Caco-2 (cell line): Measurements from ENCODE around the gene MARVELD1. TPM values are rescaled to one million over a fixed set of nuclear protein-coding genes. Genes with fewer than 3 reads are reported as not detected.
"Not testable (repeated sequence)": the region's sequence is repeated elsewhere in the genome, so short reads cannot be mapped to it uniquely, and the experiment has no call there.

Experiments
- BruUV-seq: library from RNA; stranded (reverse); fragments of 400-500 nt; replicated peaks from 2 replicates; lab custom pipeline; 2021; lab: Mats Ljungman, UMichigan
- CTCF ChIA-PET: fragments of 300-600 bp; sonication (Branson Sonifier 250); formaldehyde crosslinking; loops from one replicate; lab custom pipeline; 2022; ENCODE audit warnings: antibody characterized with exemption; lab: Charles Lee
- POLR2A ChIA-PET: fragments of 300-600 bp; sonication (Branson Sonifier 250); formaldehyde crosslinking; loops from one replicate; lab custom pipeline; 2022; ENCODE audit warnings: antibody characterized with exemption; lab: Charles Lee
- DNase-seq, 2 experiments: peaks; one replicate each; pipeline versions ENCODE4 v3.0.0 to v3.0.0-alpha.2; 2020 to 2022
- H3K27me3 ChIP-seq: replicated peaks from 2 replicates; pipeline ENCODE4 v1.6.0; 2011; ENCODE audit warnings: low read length; ENCODE audit not compliant: control insufficient read depth, insufficient read depth
- H3K36me3 ChIP-seq: 2 replicates; pipeline ENCODE4 v1.5.1; 2011; ENCODE audit warnings: low read length; ENCODE audit not compliant: control insufficient read depth, insufficient read depth
- H3K4me1 ChIP-seq: fragments of 250-450 bp; sonication (Bioruptor Pico); 2 replicates; pipeline ENCODE4 v1.5.1; 2020; ENCODE audit warnings: mild to moderate bottlenecking
- H3K4me3 ChIP-seq: 2 replicates; pipeline ENCODE4 v1.5.1; 2011; ENCODE audit warnings: low read depth, mild to moderate bottlenecking, control low read depth, low read length
- H3K9me3 ChIP-seq: fragments of 250-450 bp; sonication (Bioruptor Pico); 2 replicates; pipeline ENCODE4 v1.5.1; 2020; ENCODE audit warnings: mild to moderate bottlenecking, moderate library complexity
- H3K27ac Mint-ChIP-seq: one replicate; pipeline ENCODE4 v1.8.0; 2022; ENCODE audit warnings: mixed read lengths; ENCODE audit not compliant: unreplicated experiment
- H3K27me3 Mint-ChIP-seq: one replicate; pipeline ENCODE4 v1.8.0; 2022; ENCODE audit warnings: mixed read lengths; ENCODE audit not compliant: insufficient read depth, unreplicated experiment
- H3K36me3 Mint-ChIP-seq: one replicate; pipeline ENCODE4 v1.8.0; 2022; ENCODE audit warnings: mild to moderate bottlenecking, mixed read lengths; ENCODE audit not compliant: insufficient read depth, unreplicated experiment
- H3K4me1 Mint-ChIP-seq: one replicate; pipeline ENCODE4 v1.8.0; 2022; ENCODE audit warnings: low read depth, mixed read lengths; ENCODE audit not compliant: unreplicated experiment
- H3K4me3 Mint-ChIP-seq: one replicate; pipeline ENCODE4 v1.8.0; 2022; ENCODE audit warnings: mild to moderate bottlenecking, moderate library complexity, mixed read lengths; ENCODE audit not compliant: unreplicated experiment
- H3K9me3 Mint-ChIP-seq: one replicate; pipeline ENCODE4 v1.8.0; 2022; ENCODE audit warnings: mixed read lengths; ENCODE audit not compliant: unreplicated experiment
- CTCF ChIP-seq, 2 experiments: fragments of 200-600 bp in 1 of 2; IDR thresholded peaks; 1 replicate in 1 of 2; 2 replicates in 1 of 2; pipeline versions ENCODE4 v1.5.1 to v1.8.0; 2011 to 2022; ENCODE audit warnings: antibody characterized with exemption in 1 of 2, control low read depth in 1 of 2, inconsistent platforms in 1 of 2, low read depth in 1 of 2, low read length in 1 of 2, mild to moderate bottlenecking in 1 of 2, moderate library complexity in 1 of 2; ENCODE audit not compliant: insufficient read depth in 1 of 2, severe bottlenecking in 1 of 2, unreplicated experiment in 1 of 2
- intact Hi-C: fragments of 100-400 bp; cut with micrococcal nuclease; formaldehyde crosslinking; loops from one replicate; pipeline ENCODE4 v1.10.0; 2022; ENCODE audit not compliant: unreplicated experiment
- total RNA-seq: library from RNA; stranded (reverse); gene quantifications from 2 replicates; pipeline ENCODE4 v1.2.3, GENCODE V29; 2022

The MARVELD1 gene
- total RNA-seq, 1 experiment from 2014 or later, result 19.6 TPM

- no peaks in the 10 kb centered on the region for H3K27me3 ChIP-seq
- peak; percentile 77 to 82 for DNase-seq
- Mint-ChIP-seq H3K27ac (peak overlapping the region; percentile 39), H3K27me3 (no peaks in the 10 kb centered on the region), H3K4me3 (peak overlapping the region; percentile 7), H3K4me1 (peaks cover 11% of the 10 kb centered on the region), H3K9me3 (no peaks in the 10 kb centered on the region), H3K36me3 (peaks cover 20% of the 10 kb centered on the region)
- peaks cover 4% of the 10 kb centered on the region; the same call in 1 of the 2 replicates for H3K36me3 ChIP-seq
- H3K9me3 ChIP-seq, result no peaks in the 10 kb centered on the region
- POLR2A ChIA-PET, result no interaction called here
- peaks cover 39% of the 10 kb centered on the region for H3K4me1 ChIP-seq
- no peak overlapping the region for H3K4me3 ChIP-seq
- no peak for TF ChIP-seq CTCF (IDR thresholded peaks at IDR 0.05; ENCODE audit: insufficient read depth in 1 of 2, low read depth in 1 of 2, low read length in 1 of 2, severe bottlenecking in 1 of 2, unreplicated experiment in 1 of 2)
- CTCF ChIA-PET, result interaction anchor here (1.2 kb wide), 2 partner anchors 27 to 32 kb away, joined by 5 read pairs; no protein-coding TSS in a partner anchor
- intact Hi-C loops, result loop anchor here (5.0 kb wide), 1 partner anchor 35 kb away; no protein-coding TSS in a partner anchor
- no TSS peak for BruUV-seq
These were observed 31.5 kb upstream of the MARVELD1 start for GRCh38 chr10:97682042-97682441.

GRCh38 chr10:97683556-97684367 lies 29.8 kb upstream of the MARVELD1 start:
- H3K9me3 Mint-ChIP-seq, result no peaks in the 10 kb centered on the region
- no peaks in the 10 kb centered on the region for H3K27me3 Mint-ChIP-seq
- H3K36me3 Mint-ChIP-seq, result peaks cover 18% of the 10 kb centered on the region
- no peak for TF ChIP-seq CTCF (IDR thresholded peaks at IDR 0.05; ENCODE audit: insufficient read depth in 1 of 2, low read depth in 1 of 2, low read length in 1 of 2, severe bottlenecking in 1 of 2, unreplicated experiment in 1 of 2)
- H3K4me1 ChIP-seq, result peaks cover 48% of the 10 kb centered on the region
- H3K4me1 Mint-ChIP-seq, result peaks cover 22% of the 10 kb centered on the region
- DNase-seq, result no peak
- no peak overlapping the region for H3K4me3 ChIP-seq
- H3K4me3 Mint-ChIP-seq, result peak overlapping the region; percentile 24
- no peaks in the 10 kb centered on the region for H3K36me3 ChIP-seq
- BruUV-seq, result no TSS peak
- intact Hi-C loops, result loop anchor here (5.0 kb wide), 1 partner anchor 34 kb away; no protein-coding TSS in a partner anchor
- POLR2A ChIA-PET, result interaction anchor here (0.7 kb wide), 1 partner anchor 53 kb away, joined by 3 read pairs; the partner anchor contains the start of gene ZFYVE27
- CTCF ChIA-PET, result interaction anchor here (0.8 to 1.1 kb wide), 4 partner anchors 18 to 99 kb away, joined by 3 to 5 read pairs (median 4); partner anchors contain the start of genes HOGA1 and MARVELD1
- H3K9me3 ChIP-seq, result no peaks in the 10 kb centered on the region
- peak overlapping the region; percentile 55 for H3K27ac Mint-ChIP-seq
- H3K27me3 ChIP-seq, result no peaks in the 10 kb centered on the region

- peaks cover 22% of the 10 kb centered on the region for H3K4me1 Mint-ChIP-seq
- H3K4me3 Mint-ChIP-seq, result peak overlapping the region; percentile 24
- H3K27me3 ChIP-seq, BruUV-seq, H3K27me3 Mint-ChIP-seq, H3K9me3 ChIP-seq, DNase-seq, H3K36me3 ChIP-seq, H3K9me3 Mint-ChIP-seq: not testable (repeated sequence)
- H3K4me1 ChIP-seq, result peaks cover 48% of the 10 kb centered on the region
- peaks cover 18% of the 10 kb centered on the region for H3K36me3 Mint-ChIP-seq
- intact Hi-C loops, result loop anchor here (5.0 kb wide), 1 partner anchor 33 kb away; no protein-coding TSS in a partner anchor
- H3K4me3 ChIP-seq, result peak overlapping the region; percentile 12
- peak overlapping the region; percentile 55 for H3K27ac Mint-ChIP-seq
- ChIA-PET CTCF (interaction anchor here (0.7 to 1.0 kb wide), 3 partner anchors 17 to 40 kb away, joined by 3 to 4 read pairs (median 4); partner anchors contain the start of gene MARVELD1), POLR2A (interaction anchor here (0.6 to 0.7 kb wide), 2 partner anchors 20 to 53 kb away, joined by 3 to 4 read pairs; partner anchors contain the start of gene ZFYVE27)
These were observed 29.2 kb upstream of the MARVELD1 start for GRCh38 chr10:97684368-97684713.
